ENCODE results near the gene APCDD1L.
A peak's percentile ranks its signal among the peaks of the same experiment; 100 is the strongest.

APCDD1L gene

DNA sequence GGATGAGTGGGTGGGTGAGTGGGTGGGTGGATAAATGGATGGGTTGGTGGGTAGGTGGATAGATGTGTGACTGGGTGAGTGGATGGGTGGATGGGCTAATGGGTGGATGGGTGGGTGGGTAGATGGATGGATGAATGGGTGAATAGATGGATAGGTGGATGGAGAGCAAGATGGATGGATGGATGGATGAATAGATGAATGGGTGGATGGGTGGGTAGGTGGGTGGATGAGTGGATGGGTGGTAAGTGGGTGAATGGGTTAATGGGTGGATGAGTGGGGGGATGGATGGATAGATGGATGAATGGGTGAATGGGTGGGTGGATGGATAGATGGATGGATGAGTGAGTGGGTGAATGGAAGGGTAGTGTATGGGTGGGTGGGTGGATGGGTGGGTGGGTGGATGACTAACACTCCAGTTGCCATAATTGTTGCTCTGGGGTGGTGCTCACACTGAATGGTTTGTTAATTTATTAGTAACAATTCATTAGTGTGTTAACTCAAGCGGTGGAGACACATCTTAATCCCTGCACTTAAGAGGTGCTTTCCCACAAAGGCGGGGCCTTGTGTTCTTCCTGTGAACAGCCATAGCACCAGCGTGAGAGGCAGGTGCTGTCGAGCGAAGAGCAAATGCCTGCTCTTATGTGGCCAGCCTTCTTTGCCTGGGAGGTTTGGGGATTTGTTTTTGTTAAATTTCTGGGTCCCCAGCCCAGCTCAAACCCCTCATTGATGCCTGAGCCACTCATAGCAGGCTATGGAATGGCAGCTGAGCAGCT lies 4.9 kb upstream of the APCDD1L start:
- ChIA-PET POLR2A (no interaction called here), CTCF (no interaction called here)
- no peak for DNase-seq (ENCODE audit: low read depth, low spot score)
- TF ChIP-seq CTCF (IDR thresholded peaks at IDR 0.05; ENCODE audit: insufficient read depth, low read length, missing control alignments) = no peak
- no peak overlapping the region for H3K4me3 ChIP-seq (ENCODE audit: low read depth, low read length)

- no peak for DNase-seq (ENCODE audit: low read depth, low spot score)
- ChIA-PET CTCF (interaction anchor here (0.7 kb wide), 1 partner anchor 132 kb away, joined by 3 read pairs; the partner anchor contains the start of gene STX16), POLR2A (no interaction called here)
- no peak overlapping the region for H3K4me3 ChIP-seq (ENCODE audit: low read depth, low read length)
- TF ChIP-seq CTCF (IDR thresholded peaks at IDR 0.05; ENCODE audit: insufficient read depth, low read length, missing control alignments) = no peak
Measured at GRCh38 chr20:58518896-58519593, 3.8 kb upstream of the APCDD1L start.

- DNase-seq (ENCODE audit: low read depth, low spot score) = no peak
- CTCF ChIA-PET = interaction anchor here (0.7 kb wide), 1 partner anchor 133 kb away, joined by 3 read pairs; the partner anchor contains the start of gene STX16
- POLR2A ChIA-PET = no interaction called here
- no peak for TF ChIP-seq CTCF (IDR thresholded peaks at IDR 0.05; ENCODE audit: insufficient read depth, low read length, missing control alignments)
- no peak overlapping the region for H3K4me3 ChIP-seq (ENCODE audit: low read depth, low read length)
Measured at GRCh38 chr20:58518387-58518786, 3.2 kb upstream of the APCDD1L start.

DNA sequence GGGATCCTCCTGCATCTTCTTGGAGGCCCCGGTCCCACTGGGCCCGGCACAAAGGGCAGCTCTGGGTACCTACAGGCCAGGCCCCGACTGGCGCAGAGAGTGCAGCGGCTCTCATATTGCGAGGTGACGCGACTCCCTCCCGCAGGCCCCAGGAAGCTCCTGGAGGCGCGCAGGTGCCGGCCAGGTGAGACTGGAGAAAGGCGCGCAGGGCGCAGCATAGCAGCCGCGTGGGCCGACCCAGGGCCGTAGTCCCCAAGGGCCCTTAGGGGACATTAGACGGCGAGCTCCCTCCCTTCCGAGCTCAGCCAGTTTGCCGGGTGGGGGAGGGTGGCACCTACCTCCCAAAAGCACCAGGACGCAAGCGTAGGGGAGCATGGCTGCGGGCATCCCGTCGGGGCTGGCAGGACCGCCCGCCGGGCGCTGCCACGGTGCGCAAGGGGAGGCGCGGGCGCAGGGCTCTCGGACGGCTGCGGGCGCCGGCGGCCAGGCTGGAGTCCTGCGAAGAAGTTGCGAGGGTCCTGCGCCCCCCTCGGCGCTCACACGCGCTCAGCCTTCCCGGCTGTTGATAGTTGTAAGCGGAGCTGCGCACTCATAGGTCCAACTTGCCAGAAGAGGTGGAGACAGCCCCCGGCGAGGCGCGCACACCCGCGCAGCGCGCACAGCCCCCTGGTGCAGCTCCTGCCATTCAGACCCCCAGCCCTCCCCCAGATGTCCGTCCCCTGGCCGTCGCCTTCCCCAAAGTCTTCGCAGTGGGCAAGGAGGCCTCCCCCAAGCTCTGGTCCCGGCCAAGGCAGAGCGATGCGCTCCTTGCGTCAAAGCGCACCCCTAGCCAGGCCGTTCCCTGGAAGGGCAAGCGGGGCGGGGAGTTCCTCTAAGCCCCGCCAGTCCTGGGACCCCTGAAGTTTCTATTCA lies 622 bp downstream of the APCDD1L start:
- no peak for DNase-seq (ENCODE audit: low read depth, low spot score)
- POLR2A ChIA-PET = interaction anchor here (0.6 to 4.5 kb wide), 13 partner anchors 9 to 504 kb away, joined by 3 to 26 read pairs (median 4); partner anchors contain the start of gene STX16

DNA sequence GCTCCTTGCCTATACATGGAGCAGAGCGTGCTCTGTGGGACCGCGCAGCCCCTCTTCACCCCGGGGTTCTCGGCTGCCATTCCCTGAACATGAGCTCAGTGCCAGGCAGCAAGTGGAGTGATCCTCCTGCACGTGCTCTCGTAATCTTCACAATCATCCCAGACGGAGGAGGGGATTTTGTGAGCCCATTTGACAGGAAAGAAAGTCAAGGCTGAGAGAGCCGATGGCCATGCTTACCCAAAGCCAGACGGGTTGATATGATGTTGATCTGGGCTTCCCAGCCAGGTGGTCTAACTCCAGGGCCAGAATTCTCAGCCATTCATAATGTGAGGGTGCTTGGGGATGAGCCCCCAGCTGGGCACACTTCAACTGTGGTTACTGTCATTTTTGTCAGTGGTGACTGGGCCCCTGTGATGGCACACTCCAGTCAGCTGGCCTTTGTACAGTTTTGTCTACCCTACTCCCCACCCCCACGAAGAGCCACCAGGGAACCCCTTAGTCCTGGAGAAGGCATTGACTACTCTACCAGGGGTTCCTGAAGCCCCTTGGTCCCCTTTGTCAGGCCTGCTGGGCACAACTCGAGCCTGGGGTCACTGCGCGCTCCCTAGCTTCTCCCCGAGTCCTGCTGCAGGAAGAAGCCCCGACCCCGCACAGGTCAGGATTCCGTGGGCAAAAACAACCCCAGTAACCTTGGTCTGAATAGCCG lies 1.5 kb downstream of the APCDD1L start:
- peak overlapping the region; percentile 78 for H3K4me3 ChIP-seq (ENCODE audit: low read depth, low read length)
- ChIA-PET CTCF (interaction anchor here (1.2 to 2.2 kb wide), 4 partner anchors 11 to 277 kb away, joined by 3 to 7 read pairs (median 3); partner anchors contain the start of gene STX16), POLR2A (interaction anchor here (4.5 kb wide), 1 partner anchor 138 kb away, joined by 26 read pairs; the partner anchor contains the start of gene STX16)
- DNase-seq (ENCODE audit: low read depth, low spot score) = no peak
- TF ChIP-seq CTCF (IDR thresholded peaks at IDR 0.05; ENCODE audit: insufficient read depth, low read length, missing control alignments) = no peak

More for the DNA sequence above, 622 bp downstream of the APCDD1L start:
- CTCF ChIA-PET = interaction anchor here (0.9 to 2.3 kb wide), 6 partner anchors 11 to 278 kb away, joined by 3 to 7 read pairs (median 4); partner anchors contain the start of gene STX16
- no peak for TF ChIP-seq CTCF (IDR thresholded peaks at IDR 0.05; ENCODE audit: insufficient read depth, low read length, missing control alignments)
- peak overlapping the region; percentile 78 for H3K4me3 ChIP-seq (ENCODE audit: low read depth, low read length)

Data from AG04449 (cell line).